GM19438 (cell line): ENCODE results near the gene TMEM63B.
A peak's percentile ranks its signal among the peaks of the same experiment; 100 is the strongest.
"Not testable (repeated sequence)": the region's sequence is repeated elsewhere in the genome, so short reads cannot be mapped to it uniquely, and the experiment has no call there.

ENCODE experiments used
- ATAC-seq: cut with Tn5 transposase; IDR thresholded peaks from one replicate; pipeline ENCODE4 v1.9.1; 2021; ENCODE audit warnings: low read depth; ENCODE audit not compliant: unreplicated experiment

The TMEM63B gene

DNA sequence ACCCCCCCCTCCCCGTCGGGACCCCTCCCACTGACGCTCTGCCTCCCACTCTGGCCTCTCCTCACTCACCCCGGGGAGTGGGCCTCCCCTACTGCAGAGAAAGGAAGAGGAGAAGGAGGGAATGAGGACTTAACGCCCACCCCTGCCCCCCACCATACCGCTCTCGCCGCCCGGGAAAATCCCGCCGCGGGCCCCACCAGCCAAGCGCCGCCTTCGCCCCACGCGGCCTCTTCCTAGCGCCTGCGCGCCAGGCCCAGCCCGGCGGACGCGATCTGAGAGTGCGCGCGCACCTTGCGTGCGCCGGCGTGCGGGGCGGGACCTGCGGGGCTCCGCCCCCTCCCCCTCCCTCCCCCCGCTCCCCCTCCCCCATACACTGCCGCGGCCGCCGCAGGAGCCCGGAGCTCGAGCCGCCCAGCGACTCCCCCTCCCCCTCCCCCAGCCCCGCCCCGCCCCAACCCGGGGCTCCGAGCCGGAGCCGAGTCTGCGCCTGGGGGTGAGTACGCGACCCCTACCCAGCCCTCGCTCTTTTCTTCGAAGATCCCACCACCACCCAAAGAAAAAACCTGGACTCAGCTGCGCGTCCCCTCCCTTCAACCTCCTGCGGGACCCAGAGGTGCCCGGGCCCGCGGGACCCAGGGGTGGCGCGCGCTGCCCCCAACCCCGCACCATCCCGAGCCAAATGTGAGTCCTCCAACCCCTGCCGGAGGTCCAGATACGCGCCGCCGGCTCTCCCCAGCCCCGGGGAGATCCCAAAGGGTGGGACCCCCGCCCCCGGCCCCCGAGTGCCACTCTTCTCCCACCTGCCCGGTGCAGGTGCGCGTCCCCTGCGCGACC is at the start of gene TMEM63B, which contains the start of gene MRPL14:
Gene TMEM63B, plus strand, starts transcription at position 369 of the 834 bp plus-strand sequence. CDS start 7,031 bp downstream, outside the sequence.
Gene MRPL14, minus strand, starts transcription at position 267 of the 834 bp plus-strand sequence. CDS start 10,841 bp downstream, outside the sequence.
- ATAC-seq, result peak; percentile 69

DNA sequence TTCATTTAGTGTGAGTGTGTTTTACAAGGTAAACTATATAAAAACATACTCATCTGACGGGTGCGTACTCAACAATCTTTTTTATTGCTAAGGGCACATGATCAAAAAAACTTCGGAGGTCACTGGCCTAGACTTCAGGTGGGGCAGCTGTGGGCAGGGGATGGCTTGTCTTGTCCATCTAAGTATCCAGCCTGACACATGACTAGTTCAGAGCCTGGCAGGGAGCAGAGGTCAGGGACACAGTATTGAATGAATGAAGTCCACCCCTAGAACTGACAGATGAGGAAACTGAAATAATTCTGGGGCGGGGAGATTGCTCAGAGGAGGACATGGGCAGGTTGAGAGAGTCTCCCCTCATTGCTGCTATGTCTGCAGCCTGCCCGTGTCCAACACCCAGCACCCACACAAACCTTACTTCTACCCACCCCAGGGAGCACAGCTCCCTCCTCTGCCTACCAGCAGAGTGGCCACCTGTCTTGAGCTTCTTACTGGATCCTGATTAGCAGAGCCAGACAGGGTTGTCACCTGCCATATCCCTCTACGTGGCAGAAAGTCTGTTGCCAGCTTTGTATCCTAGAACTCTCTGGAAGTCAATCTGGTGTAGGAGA is 49.0 kb upstream of the TMEM63B start:
- no peak for ATAC-seq

DNA sequence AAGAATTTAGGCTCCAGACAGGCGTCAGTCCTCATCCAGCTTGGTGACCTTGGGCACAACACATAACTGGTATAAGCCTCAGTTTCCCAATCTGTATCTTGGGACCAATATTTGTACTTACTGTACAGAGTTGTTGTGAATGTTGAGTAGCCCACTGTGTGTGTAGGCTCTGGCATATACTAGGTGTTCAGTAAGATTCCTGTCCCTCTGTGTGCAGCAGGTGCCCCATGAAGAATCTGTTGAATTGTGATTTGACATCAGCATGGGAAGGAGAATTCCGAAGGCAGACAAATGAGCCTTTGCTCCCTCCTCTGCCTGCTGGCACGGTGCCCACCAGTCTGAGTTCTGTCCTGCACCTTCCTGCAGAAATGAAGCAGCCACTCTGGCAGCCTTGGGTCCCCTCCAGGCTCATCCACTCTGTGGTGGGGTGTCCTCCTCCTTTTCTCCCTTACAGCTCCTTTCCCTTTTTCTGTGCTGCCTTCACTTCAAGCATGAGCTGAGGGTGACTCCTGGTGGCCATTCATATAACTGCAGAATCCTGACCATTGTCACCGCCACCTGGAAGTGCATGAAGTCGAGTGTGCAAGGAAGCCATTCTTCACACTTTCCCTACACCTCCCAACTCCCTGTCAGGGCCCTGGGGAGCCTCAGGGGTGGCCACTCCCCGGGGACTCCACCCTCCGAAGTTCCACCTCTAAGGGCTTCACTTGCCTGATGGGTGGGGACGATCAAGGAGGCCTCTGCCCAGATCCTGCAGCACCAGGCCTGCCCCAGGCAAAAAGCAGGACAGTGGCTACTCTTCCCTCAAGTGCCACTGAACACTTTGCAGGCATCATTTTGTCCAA is 48.3 kb upstream of the TMEM63B start:
- no peak for ATAC-seq

DNA sequence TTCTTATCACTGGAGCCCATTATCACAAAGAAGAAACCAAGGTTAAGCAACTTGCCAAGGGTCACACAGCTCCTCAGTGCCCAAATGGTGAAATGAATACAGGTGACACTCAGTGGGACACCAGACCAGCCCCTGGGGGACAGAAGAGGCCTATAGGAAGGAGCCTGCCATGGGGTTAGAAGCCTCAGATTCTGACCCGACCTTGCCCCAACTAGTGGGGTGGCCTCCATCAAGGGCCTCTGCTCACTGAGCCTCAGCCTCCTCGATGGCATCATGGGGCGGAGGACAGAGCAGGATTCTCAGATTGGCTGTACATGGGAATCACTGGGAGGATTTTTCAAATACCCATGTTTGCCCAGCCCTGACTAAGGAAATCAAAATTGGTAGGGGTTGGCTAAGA is 47.7 kb upstream of the TMEM63B start:
- ATAC-seq, result no peak

DNA sequence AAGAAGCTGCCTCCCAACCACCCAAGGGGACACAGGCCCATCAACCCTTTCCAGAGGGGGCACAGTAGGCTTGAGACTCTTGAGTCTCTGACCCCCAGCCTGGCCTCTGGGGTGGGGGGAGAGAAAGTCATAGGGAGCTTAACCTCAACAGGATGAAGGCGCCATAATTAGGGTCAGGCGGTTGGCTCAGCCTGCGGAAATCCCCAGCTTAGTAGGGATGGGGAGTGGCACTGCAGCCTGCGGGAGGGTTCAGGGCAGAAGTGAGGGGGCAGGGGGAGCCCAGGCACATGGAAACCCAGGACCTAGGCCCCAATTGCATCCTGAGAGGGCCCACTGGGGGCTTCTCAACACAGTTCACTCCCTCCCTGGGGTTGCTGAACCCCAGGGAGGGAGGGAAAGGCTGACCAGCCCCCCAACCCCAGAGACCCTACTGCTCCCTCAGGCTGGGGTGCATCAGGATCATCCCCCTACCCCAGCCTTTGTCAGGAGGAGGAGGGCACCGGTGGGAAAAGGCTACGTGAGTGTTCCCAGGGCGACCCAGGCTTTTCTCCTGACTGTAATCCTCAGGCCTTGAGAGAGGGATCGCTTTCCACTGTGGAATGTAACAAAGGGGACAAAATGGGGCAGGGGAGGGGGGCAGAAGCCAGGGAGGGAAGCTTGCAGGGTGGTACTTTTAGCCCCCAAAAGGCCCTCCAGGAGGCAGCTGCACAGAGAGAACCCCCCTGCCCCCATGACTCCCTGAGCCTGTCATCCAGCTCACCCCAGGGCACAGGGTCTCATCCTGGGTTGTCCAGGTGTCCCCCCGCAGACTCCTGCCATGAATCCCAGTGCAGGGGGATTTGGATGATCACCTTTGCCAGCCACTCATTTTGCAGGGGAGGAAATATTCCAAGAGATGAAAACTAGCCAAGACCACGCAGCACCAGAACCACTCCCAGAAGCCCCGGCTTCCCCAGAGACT is 46.5 kb upstream of the TMEM63B start:
- ATAC-seq, result no peak

DNA sequence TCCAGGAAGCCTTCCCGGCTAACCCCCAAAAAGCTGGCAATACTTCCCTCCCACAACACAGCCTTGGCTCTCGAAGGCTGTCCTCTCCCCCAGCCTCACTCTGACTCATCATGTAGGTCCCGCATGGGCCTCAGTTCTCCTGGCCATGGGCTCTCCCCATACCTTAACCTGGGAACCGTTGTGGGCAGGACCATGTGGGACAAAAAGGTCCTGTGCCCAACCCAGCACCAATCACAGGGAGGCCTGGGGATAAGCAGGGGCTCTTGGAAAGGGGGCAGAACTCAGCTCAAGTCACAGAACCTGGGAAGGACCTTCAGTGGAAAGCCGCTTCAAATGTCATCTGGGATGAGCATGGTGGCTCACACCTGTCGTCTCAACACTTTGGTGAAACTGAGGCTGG is 45.6 kb upstream of the TMEM63B start:
- no peak for ATAC-seq

DNA sequence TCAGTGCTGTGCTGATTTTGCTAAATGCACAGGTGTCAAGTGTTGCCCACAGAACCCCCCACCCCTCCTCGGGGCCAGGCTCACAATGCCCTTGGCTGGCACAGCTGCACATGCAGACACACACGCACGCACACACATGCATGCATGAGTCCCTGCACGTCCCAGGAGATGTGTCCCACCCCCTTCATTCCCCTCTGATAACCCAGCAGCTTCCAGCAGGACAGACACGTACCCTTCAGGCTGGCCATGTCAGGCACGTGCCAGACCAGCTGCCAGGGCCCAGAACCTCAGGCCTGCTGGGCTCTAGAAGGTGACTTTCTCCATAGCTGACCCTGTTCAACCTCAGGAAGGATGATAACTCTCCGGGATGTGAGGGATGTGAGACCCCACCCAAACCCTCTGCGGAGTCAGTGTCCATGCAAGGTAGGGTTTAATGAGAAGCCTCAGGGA is 44.5 kb upstream of the TMEM63B start:
- ATAC-seq, result no peak

DNA sequence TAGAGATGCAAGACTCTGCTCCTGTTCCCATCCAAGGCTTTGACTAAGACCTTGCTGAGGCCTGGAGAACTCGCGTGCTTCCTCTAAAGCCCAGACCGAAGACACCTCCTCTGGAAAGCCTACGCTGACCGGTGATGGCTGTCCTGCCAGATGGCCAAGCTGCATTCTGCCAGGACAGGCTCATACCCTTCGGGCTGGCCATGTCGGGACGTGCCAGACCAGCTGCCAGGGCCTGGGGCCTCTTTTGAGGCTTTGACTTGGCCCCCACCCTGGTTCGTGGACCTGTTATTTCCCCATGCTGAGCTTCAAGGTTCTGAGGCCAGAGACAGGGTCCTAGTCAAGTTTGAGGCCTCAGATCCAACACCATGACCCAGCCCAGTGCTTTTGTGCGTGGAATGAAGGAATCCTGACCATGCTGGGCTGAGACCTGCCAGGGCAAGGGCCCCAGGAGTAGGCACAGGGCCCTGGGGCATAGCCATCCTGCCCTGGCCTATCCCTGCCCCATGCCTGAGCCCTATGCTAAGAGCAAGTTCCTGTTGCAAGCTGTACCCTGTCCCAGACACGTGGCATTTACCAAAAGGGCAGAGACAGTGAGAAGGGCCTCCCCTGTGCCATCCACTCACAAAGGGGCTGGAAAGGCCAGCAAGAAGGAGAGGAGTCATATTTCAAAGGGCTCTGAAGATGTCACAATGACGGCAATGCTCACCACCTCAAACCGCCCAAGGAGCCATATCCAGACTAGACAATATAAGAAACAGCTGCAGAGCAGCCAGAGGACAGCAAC is 42.9 kb upstream of the TMEM63B start:
- no peak for ATAC-seq

DNA sequence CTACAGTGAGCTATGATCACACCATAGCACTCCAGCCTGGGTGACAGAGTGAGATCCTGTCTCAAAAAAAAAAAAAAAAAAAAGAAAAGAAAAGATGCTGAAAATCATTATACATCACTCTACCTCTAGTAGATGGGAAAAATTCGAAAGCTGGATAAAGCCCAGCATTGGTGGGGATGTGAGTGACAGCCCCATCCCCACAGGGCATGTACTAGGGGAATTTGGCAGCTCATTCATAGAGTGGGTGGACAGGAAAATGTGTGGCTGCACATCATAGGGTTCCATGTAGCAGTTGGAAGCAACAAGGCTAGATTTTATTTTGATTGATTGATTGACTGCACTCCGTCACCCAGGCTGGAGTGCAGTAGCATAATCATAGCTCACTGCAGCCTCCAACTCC is 42.1 kb upstream of the TMEM63B start:
- no peak for ATAC-seq

DNA sequence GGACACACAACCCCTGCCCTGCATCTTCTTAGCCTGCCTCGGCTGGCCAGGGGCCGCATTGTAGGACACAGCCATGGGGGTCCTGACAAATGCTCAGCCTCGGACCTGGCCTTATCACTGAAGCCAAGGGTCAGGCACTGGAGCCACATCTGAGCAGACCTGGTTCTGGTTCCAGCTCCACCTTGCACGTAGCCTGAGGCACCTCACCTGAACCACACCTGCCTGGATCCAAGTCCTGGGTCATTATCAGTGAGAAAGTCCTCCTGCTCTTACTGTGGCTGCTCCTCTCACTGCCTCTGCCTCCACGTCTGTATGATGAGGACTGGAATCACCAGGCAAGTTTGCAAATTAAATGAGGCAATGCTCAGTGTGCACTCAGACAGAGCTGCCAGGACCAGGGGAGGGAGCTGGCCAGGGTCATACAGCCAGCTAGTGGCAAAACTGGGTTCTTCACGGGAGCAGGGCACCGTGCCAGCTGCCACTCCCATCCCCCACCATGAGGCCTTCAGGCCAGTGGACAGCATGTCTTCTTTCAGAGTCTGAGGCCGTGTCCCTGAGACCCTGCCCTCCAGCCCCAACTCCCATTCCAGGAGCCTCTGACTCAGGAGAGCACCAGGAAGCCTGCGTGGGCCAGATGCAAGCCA is 40.3 kb upstream of the TMEM63B start:
- no peak for ATAC-seq

DNA sequence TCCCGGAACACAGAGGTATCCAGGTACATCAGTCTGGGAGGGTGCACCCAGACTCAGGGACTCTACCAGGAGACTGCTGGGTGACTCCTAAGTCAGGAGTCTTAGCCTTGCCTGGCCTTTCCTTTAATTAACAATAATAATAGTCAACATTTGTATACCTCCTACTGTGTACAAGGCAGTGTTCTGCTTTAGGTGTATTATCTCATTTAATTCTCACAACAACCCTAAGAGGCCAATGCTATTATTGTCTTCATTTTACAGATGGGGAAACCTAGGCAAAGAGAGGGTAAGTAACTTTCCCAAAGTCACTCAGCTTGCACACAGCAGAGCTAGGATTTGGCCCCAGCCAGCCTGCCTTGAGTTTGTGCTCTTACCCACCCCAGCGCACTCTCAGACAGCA is 39.7 kb upstream of the TMEM63B start:
- ATAC-seq, result no peak

DNA sequence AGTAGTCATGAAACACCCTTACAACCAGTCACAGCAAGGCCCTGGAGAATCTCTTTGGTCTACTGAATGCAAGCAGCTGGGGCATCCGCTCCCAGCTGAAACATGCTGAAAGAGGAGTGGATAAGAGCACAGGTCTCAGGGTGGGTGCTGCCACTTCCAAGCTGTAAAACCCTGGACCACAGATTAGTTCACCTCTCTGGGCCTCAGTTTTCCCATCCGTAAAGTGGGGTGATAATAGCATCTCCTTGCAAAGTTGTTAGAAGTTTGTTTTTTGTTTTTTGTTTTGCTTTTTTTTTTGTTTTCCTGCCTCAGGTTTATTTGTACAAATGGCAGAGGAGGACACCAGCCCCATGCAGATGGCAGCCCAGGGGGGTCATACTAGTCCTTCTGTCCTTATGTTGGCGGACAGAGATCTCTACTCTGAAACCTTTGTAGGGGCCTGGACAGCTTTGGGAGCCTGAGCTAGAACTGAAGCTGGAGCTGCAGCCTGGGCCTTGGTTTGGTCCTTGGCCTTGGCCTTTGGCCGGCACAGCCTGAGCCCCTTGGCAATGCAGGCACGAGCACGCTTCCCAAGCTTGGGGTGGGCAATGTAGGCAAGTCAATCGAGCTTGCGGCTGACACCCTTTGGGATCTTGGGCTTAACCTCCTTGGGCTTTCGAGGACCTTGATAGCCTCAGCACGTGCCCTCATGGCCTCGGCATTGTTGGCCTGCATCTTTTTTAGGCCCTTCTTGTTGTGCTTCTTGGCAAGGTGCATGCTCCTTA is 38.3 kb upstream of the TMEM63B start:
- no peak for ATAC-seq

DNA sequence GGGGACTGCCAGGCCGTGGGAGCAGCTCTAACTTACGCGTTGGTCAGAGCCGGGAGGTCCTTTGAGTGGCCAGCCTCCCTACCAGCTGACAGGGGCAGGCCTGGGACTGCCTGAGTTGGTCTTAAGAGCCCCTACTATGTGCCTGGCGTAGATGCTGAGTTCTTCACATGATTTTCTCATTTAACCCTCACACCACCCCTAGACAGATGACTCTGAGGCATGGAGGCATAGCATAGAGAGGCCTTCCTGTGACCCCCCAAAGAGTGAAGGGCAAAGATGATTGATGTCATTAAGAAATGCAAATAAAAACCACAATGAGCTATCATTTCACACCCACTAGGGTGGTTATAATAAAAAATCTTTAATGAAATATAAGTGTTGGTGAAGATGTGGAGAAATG is 36.9 kb upstream of the TMEM63B start:
- ATAC-seq, result no peak

DNA sequence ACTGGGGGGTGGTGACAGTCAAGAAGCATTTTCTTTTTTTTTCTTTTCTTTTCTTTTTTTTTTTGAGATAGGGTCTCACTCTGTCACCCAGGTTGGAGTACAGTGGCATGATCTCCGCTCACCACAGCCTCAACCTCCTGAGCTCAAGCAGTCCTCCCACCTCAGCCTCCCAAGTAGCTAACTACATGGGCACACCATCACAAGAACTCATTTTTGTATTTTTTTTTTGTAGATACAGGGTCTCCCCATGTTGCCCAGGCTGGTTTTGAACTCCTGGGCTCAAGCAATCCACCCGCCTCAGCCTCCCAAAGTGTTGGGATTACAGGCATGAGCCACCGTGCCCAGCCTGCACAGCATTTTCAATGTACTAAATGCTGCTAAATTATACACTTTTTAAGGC is 36.0 kb upstream of the TMEM63B start:
- not testable (repeated sequence) for ATAC-seq

DNA sequence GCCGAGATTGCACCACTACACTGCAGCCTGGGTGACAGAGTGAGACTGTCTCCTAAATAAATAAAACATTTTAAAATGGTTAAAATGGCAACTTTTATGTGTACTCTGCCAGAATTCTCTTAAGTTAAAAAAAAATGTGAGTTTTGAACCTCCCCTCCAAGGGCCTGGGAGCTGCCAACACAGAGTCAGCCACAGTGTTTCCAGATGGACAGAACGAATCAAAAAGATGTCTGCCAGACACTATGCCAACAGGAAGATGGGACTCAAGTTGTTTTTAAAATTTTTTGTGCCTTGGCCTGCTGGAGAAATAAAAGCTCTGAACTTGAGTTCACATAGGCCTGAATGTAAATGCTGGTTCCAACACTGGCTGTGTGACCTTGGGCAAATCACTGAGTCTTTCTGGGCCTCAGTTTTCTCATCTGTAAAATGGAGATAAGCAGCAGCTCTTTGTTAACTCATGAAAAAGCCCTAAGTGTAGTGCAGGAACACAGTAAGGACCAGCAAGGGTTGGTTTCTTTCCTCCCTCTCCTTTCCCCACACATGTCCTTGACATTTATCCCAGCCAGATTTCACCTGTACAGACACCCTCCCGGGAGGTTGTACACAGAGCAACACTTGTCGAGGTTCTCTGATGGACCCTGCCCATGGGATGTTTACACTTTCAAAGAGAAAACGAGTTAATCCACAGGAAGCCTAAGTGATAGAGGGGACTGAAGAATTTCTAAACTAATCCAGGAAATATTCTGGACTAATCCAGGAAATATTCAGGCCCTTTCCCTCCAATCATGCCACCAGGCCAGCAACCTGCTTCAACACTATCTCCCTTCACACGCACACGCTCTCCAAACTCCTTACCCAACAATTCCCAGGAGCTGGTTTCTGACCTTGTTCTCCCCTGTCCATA is 35.1 kb upstream of the TMEM63B start:
- no peak for ATAC-seq

DNA sequence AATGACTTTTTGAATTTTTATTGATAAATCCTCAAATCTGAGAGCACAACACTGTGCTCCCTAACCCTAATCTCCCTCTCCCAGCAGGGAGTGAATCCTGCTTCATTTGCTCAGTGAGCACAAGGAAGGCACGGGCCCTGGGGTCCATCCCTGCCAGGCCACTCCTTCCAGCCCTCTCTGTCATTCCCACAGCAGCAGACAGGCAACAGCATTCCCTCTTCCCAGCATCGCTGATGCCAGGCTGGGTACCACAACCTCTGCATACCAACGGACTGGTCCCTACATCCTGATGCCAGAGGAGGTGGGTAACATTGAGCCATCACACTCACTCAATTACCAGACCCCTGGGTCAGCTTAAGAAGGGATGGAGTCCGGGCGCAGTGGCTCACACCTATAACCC is 34.3 kb upstream of the TMEM63B start:
- no peak for ATAC-seq
